ENCODE measurements around the gene BCO2. TPM values are rescaled to one million over a fixed set of nuclear protein-coding genes. Genes with fewer than 3 reads are reported as not detected.

Gene BCO2
- total RNA-seq, 2 donors from 2014 or later: 3.2 to 9.1 TPM

DNA sequence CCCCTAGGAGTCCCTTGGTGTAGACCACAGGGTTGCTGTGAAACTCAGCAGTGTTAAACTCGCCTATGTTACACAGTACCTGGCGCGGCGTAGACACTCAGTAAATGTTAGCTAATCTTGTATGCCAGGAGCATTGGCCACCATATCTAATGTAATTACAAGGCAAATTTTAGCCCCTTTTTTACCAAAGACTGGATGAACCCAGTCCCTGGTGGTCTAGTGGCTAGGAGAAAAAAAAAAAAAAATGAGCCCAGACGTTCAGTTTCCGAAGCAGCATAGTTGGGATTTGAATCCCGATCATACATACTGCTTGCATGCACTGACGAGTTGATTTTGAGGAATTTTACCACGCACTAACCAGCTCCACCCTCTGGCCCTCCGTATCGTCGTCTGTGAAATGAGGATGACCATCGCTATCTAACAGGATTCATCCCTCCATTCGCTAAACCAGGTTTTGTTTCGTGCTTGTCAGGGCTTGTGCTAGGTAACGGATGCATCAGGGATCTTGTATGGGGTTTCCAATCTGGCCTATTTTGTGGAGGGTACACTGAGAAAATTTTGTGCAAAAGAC, 51.6 kb downstream of the BCO2 start:
- H3K27me3 ChIP-seq (replicated peaks; ENCODE audit: insufficient read depth): no peaks in the 10 kb centered on the region
- H3K4me3 ChIP-seq: peak overlapping the region; percentile 55 to 73
- H3K9me3 ChIP-seq: no peaks in the 10 kb centered on the region
- 4% methylated on average over 16 of the region's 16 CpGs for WGBS
- peak; percentile 15 for DNase-seq (ENCODE audit: low spot score)
- no peaks in the 10 kb centered on the region for H3K36me3 ChIP-seq
- TF ChIP-seq, protein P1, sequence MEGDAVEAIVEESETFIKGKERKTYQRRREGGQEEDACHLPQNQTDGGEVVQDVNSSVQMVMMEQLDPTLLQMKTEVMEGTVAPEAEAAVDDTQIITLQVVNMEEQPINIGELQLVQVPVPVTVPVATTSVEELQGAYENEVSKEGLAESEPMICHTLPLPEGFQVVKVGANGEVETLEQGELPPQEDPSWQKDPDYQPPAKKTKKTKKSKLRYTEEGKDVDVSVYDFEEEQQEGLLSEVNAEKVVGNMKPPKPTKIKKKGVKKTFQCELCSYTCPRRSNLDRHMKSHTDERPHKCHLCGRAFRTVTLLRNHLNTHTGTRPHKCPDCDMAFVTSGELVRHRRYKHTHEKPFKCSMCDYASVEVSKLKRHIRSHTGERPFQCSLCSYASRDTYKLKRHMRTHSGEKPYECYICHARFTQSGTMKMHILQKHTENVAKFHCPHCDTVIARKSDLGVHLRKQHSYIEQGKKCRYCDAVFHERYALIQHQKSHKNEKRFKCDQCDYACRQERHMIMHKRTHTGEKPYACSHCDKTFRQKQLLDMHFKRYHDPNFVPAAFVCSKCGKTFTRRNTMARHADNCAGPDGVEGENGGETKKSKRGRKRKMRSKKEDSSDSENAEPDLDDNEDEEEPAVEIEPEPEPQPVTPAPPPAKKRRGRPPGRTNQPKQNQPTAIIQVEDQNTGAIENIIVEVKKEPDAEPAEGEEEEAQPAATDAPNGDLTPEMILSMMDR (IDR thresholded peaks at IDR 0.05): no peak
- TF ChIP-seq POLR2A (IDR thresholded peaks at IDR 0.05) (no peak), POLR2AphosphoS5 (IDR thresholded peaks at IDR 0.05) (no peak)
- H3K4me1 ChIP-seq (replicated peaks): no peaks in the 10 kb centered on the region
- H3K27ac ChIP-seq: peak overlapping the region; percentile 94
- intact Hi-C loops (cut with DNase I): loop anchor here (10.0 kb wide), 1 partner anchor 1058 kb away; no protein-coding TSS in a partner anchor

DNA sequence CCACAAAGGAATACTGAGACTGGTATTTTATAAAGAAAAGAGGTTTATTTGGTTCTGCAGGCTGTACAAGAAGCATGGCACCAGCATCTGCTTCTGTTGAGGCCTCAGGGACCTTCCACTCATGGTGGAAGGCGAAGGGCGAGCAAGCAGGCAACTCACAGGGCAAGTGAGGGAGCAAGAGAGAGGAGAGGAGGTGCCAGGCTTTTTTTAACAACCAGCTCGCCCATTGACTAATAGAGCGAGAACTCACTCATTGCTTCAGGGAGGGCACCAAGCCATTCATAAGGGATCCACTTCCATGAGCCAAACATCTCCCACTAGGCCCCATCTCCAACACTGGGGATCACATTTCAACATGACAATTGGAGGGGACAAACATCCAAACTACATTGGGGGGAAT, 52.2 kb downstream of the BCO2 start:
- H3K36me3 ChIP-seq: no peaks in the 10 kb centered on the region
- intact Hi-C loops (cut with DNase I): loop anchor here (10.0 kb wide), 1 partner anchor 1057 kb away; no protein-coding TSS in a partner anchor
- peak overlapping the region in 1 of 2 donors; percentile 73 for H3K4me3 ChIP-seq
- no peaks in the 10 kb centered on the region for H3K9me3 ChIP-seq
- no peaks in the 10 kb centered on the region for H3K27me3 ChIP-seq (replicated peaks; ENCODE audit: insufficient read depth)
- H3K4me1 ChIP-seq (replicated peaks): no peaks in the 10 kb centered on the region
- no peak for DNase-seq (ENCODE audit: low spot score)
- no peak overlapping the region for H3K27ac ChIP-seq
- TF ChIP-seq, protein P1 (IDR thresholded peaks at IDR 0.05): no peak
- TF ChIP-seq POLR2AphosphoS5 (IDR thresholded peaks at IDR 0.05): no peak
- TF ChIP-seq POLR2A (IDR thresholded peaks at IDR 0.05): no peak
- 87% methylated on average over 4 of the region's 4 CpGs for WGBS

DNA sequence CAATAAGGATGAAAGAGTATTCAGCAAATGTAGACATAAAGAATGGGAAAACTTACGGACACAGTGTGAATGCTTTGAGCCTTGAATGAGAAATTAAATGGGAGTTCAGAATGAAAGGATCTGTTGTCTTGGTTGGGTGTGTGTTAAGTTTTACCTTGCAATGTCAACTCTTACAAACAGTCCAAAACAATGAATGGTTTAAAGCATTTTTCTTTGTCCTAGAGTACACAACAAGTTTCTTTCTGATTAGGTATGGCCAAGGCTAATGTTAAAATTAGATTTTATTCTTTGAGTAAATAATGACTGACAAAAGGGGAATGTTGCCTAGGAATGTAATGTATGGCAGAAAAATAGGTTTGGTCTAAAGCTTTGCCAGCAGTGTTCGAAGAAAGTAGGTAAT, 53.4 kb downstream of the BCO2 start:
- intact Hi-C loops (cut with DNase I): loop anchor here (10.0 kb wide), 1 partner anchor 1056 kb away; no protein-coding TSS in a partner anchor
- H3K9me3 ChIP-seq: no peaks in the 10 kb centered on the region
- no peak overlapping the region for H3K4me3 ChIP-seq
- DNase-seq (ENCODE audit: low spot score): no peak
- H3K27me3 ChIP-seq (replicated peaks; ENCODE audit: insufficient read depth): no peaks in the 10 kb centered on the region
- no peak for TF ChIP-seq POLR2A (IDR thresholded peaks at IDR 0.05)
- TF ChIP-seq POLR2AphosphoS5 (IDR thresholded peaks at IDR 0.05): no peak
- TF ChIP-seq, protein P1 (IDR thresholded peaks at IDR 0.05): no peak
- no peaks in the 10 kb centered on the region for H3K36me3 ChIP-seq
- no peaks in the 10 kb centered on the region for H3K4me1 ChIP-seq (replicated peaks)
- H3K27ac ChIP-seq: no peak overlapping the region
- 78% methylated on average over 2 of the region's 2 CpGs for WGBS

DNA sequence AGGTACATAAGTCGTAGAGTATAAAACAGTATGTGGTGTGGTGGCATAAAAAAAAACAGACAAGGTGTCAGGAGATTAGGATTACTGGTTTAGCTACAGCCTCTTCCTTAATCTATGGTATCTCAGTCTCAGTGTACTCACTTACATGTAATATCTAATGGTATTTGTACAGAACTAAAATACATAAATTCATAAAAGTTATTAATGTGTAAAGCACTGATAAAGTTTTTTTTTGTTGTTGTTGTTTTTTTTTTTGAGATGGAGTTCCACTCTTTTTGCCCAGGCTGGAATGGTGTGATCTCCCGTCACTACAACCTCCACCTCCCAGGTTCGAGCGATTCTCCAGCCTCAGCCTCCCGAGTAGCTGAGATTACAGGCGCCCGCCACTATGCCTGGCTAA, 53.8 kb downstream of the BCO2 start:
- Histone ChIP-seq H3K4me3 (no peak overlapping the region), H3K36me3 (no peaks in the 10 kb centered on the region), H3K27ac (no peak overlapping the region), H3K27me3 (replicated peaks; ENCODE audit: insufficient read depth) (no peaks in the 10 kb centered on the region), H3K4me1 (replicated peaks) (no peaks in the 10 kb centered on the region), H3K9me3 (no peaks in the 10 kb centered on the region)
- intact Hi-C loops (cut with DNase I): loop anchor here (10.0 kb wide), 1 partner anchor 1056 kb away; no protein-coding TSS in a partner anchor
- TF ChIP-seq POLR2AphosphoS5 (IDR thresholded peaks at IDR 0.05) (no peak), POLR2A (IDR thresholded peaks at IDR 0.05) (no peak)
- TF ChIP-seq, protein P1 (IDR thresholded peaks at IDR 0.05): no peak
- DNase-seq (ENCODE audit: low spot score): no peak
- WGBS: 94% methylated on average over 7 of the region's 7 CpGs

Measured in prostate gland (tissue), 2 donors.